Activated naive CD4-positive, alpha-beta T cell treated with anti-CD3 and anti-CD28 coated beads, Interleukin-2, amount 50 U/mL, for 24 hours (primary cell): ENCODE results near the gene VAC14.
"Not testable (repeated sequence)": the region's sequence is repeated elsewhere in the genome, so short reads cannot be mapped to it uniquely, and the experiment has no call there.

ENCODE experiments used
- H3K27ac Mint-ChIP-seq: one replicate; pipeline ENCODE4 v1.8.0; 2021; ENCODE audit warnings: mild to moderate bottlenecking, mixed read lengths
- H3K27me3 Mint-ChIP-seq: one replicate; pipeline ENCODE4 v1.8.0; 2021; ENCODE audit warnings: mixed read lengths
- H3K36me3 Mint-ChIP-seq: one replicate; pipeline ENCODE4 v1.8.0; 2021; ENCODE audit warnings: mixed read lengths
- H3K4me1 Mint-ChIP-seq: one replicate; pipeline ENCODE4 v1.8.0; 2021; ENCODE audit warnings: mixed read lengths
- H3K4me3 Mint-ChIP-seq: one replicate; pipeline ENCODE4 v1.8.0; 2021; ENCODE audit warnings: mild to moderate bottlenecking, mixed read lengths
- H3K9me3 Mint-ChIP-seq: one replicate; pipeline ENCODE4 v1.8.0; 2021; ENCODE audit warnings: mixed read lengths

Gene VAC14

GRCh38 chr16:70745536-70746025 lies 55.4 kb downstream of the VAC14 start:
- Mint-ChIP-seq H3K36me3 (peaks cover 13% of the 10 kb centered on the region), H3K4me3 (no peak overlapping the region), H3K4me1 (peaks cover 28% of the 10 kb centered on the region), H3K9me3 (no peaks in the 10 kb centered on the region), H3K27me3 (no peaks in the 10 kb centered on the region), H3K27ac (no peak overlapping the region)

GRCh38 chr16:70744366-70744765 lies 56.6 kb downstream of the VAC14 start:
- Mint-ChIP-seq H3K27me3 (no peaks in the 10 kb centered on the region), H3K9me3 (no peaks in the 10 kb centered on the region), H3K4me3 (no peak overlapping the region), H3K4me1 (peaks cover 24% of the 10 kb centered on the region), H3K27ac (no peak overlapping the region), H3K36me3 (peaks cover 13% of the 10 kb centered on the region)

- Mint-ChIP-seq H3K36me3 (peaks cover 13% of the 10 kb centered on the region), H3K4me1 (peaks cover 29% of the 10 kb centered on the region), H3K27me3 (no peaks in the 10 kb centered on the region), H3K4me3 (no peak overlapping the region), H3K9me3 (no peaks in the 10 kb centered on the region), H3K27ac (no peak overlapping the region)
Observed at GRCh38 chr16:70743791-70744190, 57.2 kb downstream of the VAC14 start.

GRCh38 chr16:70742967-70743366 lies 58.0 kb downstream of the VAC14 start:
- H3K9me3 Mint-ChIP-seq, H3K27me3 Mint-ChIP-seq, H3K4me3 Mint-ChIP-seq, H3K27ac Mint-ChIP-seq: not testable (repeated sequence)
- Mint-ChIP-seq H3K36me3 (peaks cover 13% of the 10 kb centered on the region), H3K4me1 (peaks cover 33% of the 10 kb centered on the region)

GRCh38 chr16:70741783-70742125 lies 59.2 kb downstream of the VAC14 start:
- no peak overlapping the region for H3K4me3 Mint-ChIP-seq
- no peaks in the 10 kb centered on the region for H3K9me3 Mint-ChIP-seq
- peaks cover 37% of the 10 kb centered on the region for H3K4me1 Mint-ChIP-seq
- H3K27me3 Mint-ChIP-seq, result no peaks in the 10 kb centered on the region
- H3K36me3 Mint-ChIP-seq, result peaks cover 13% of the 10 kb centered on the region
- no peak overlapping the region for H3K27ac Mint-ChIP-seq

GRCh38 chr16:70740914-70741782 lies 59.8 kb downstream of the VAC14 start:
- no peaks in the 10 kb centered on the region for H3K27me3 Mint-ChIP-seq
- H3K4me1 Mint-ChIP-seq, result peaks cover 38% of the 10 kb centered on the region
- no peaks in the 10 kb centered on the region for H3K9me3 Mint-ChIP-seq
- no peak overlapping the region for H3K27ac Mint-ChIP-seq
- no peak overlapping the region for H3K4me3 Mint-ChIP-seq
- H3K36me3 Mint-ChIP-seq, result peaks cover 12% of the 10 kb centered on the region

GRCh38 chr16:70740174-70740913 lies 60.6 kb downstream of the VAC14 start:
- Mint-ChIP-seq H3K27ac (no peak overlapping the region), H3K9me3 (no peaks in the 10 kb centered on the region), H3K4me1 (peaks cover 41% of the 10 kb centered on the region), H3K27me3 (no peaks in the 10 kb centered on the region), H3K36me3 (peaks cover 9% of the 10 kb centered on the region), H3K4me3 (no peak overlapping the region)

GRCh38 chr16:70739389-70739788 lies 61.6 kb downstream of the VAC14 start:
- Mint-ChIP-seq H3K9me3 (no peaks in the 10 kb centered on the region), H3K36me3 (peaks cover 9% of the 10 kb centered on the region), H3K27ac (no peak overlapping the region), H3K4me3 (no peak overlapping the region), H3K4me1 (peaks cover 41% of the 10 kb centered on the region), H3K27me3 (no peaks in the 10 kb centered on the region)

GRCh38 chr16:70738083-70738977 lies 62.6 kb downstream of the VAC14 start:
- H3K4me1 Mint-ChIP-seq, result peaks cover 41% of the 10 kb centered on the region

GRCh38 chr16:70737377-70738082 lies 63.4 kb downstream of the VAC14 start:
- peak overlapping the region; percentile 73 for H3K4me3 Mint-ChIP-seq
- no peaks in the 10 kb centered on the region for H3K27me3 Mint-ChIP-seq
- H3K4me1 Mint-ChIP-seq, result peaks cover 41% of the 10 kb centered on the region
- H3K36me3 Mint-ChIP-seq, result no peaks in the 10 kb centered on the region
- peak overlapping the region; percentile 94 for H3K27ac Mint-ChIP-seq
- no peaks in the 10 kb centered on the region for H3K9me3 Mint-ChIP-seq

More at GRCh38 chr16:70738083-70738977, 62.6 kb downstream of the VAC14 start:
- H3K4me3 Mint-ChIP-seq, result peak overlapping the region; percentile 73
- peak overlapping the region; percentile 95 for H3K27ac Mint-ChIP-seq
- H3K27me3 Mint-ChIP-seq, result no peaks in the 10 kb centered on the region
- peaks cover 3% of the 10 kb centered on the region for H3K36me3 Mint-ChIP-seq
- H3K9me3 Mint-ChIP-seq, result no peaks in the 10 kb centered on the region

- Mint-ChIP-seq H3K27ac (peak overlapping the region; percentile 89), H3K9me3 (no peaks in the 10 kb centered on the region), H3K36me3 (no peaks in the 10 kb centered on the region), H3K27me3 (no peaks in the 10 kb centered on the region), H3K4me3 (peak overlapping the region; percentile 51), H3K4me1 (peaks cover 40% of the 10 kb centered on the region)
Observed at GRCh38 chr16:70736465-70737376, 64.2 kb downstream of the VAC14 start.

GRCh38 chr16:70735141-70735979 lies 65.6 kb downstream of the VAC14 start:
- peaks cover 30% of the 10 kb centered on the region for H3K4me1 Mint-ChIP-seq
- no peaks in the 10 kb centered on the region for H3K9me3 Mint-ChIP-seq
- no peak overlapping the region for H3K27ac Mint-ChIP-seq
- H3K27me3 Mint-ChIP-seq, result no peaks in the 10 kb centered on the region
- H3K4me3 Mint-ChIP-seq, result no peak overlapping the region
- peaks cover 4% of the 10 kb centered on the region for H3K36me3 Mint-ChIP-seq

- Mint-ChIP-seq H3K27ac (peak overlapping the region; percentile 41), H3K4me3 (no peak overlapping the region), H3K27me3 (no peaks in the 10 kb centered on the region), H3K9me3 (no peaks in the 10 kb centered on the region), H3K4me1 (peaks cover 30% of the 10 kb centered on the region), H3K36me3 (peaks cover 10% of the 10 kb centered on the region)
Observed at GRCh38 chr16:70734522-70735095, 66.3 kb downstream of the VAC14 start.
